H9 (cell line): ENCODE results near the gene APOL2. TPM values are rescaled to one million over a fixed set of nuclear protein-coding genes. Genes with fewer than 3 reads are reported as not detected.

Source experiments
- DNase-seq: peaks from one replicate; pipeline ENCODE4 v3.0.0-alpha.2; 2017
- H2AFZ ChIP-seq: one replicate; pipeline ENCODE4 v1.6.1; 2013; ENCODE audit warnings: mild to moderate bottlenecking, low read length, control low read depth, moderate library complexity
- H2AK5ac ChIP-seq: 2 replicates; pipeline ENCODE4 v1.6.1; 2013; ENCODE audit warnings: low read length, control low read depth, mixed read lengths; ENCODE audit not compliant: insufficient read length
- H2BK120ac ChIP-seq: one replicate; pipeline ENCODE4 v1.6.1; 2013; ENCODE audit warnings: low read depth, mild to moderate bottlenecking, low read length, control low read depth, inconsistent platforms; ENCODE audit not compliant: poor library complexity, severe bottlenecking
- H2BK12ac ChIP-seq: 2 replicates; pipeline ENCODE4 v1.6.1; 2013; ENCODE audit warnings: low read length, control low read depth, mixed read lengths, low read depth; ENCODE audit not compliant: insufficient read length
- H2BK15ac ChIP-seq: 2 replicates; pipeline ENCODE4 v1.6.1; 2013; ENCODE audit warnings: low read depth, low read length, control low read depth
- H2BK20ac ChIP-seq: one replicate; pipeline ENCODE4 v1.6.1; 2013; ENCODE audit warnings: low read depth, mild to moderate bottlenecking, low read length, control low read depth, inconsistent platforms; ENCODE audit not compliant: poor library complexity, severe bottlenecking
- H2BK5ac ChIP-seq: 2 replicates; pipeline ENCODE4 v1.6.1; 2013; ENCODE audit warnings: low read length, control low read depth, mixed read lengths; ENCODE audit not compliant: insufficient read length
- H3K14ac ChIP-seq: 2 replicates; pipeline ENCODE4 v1.6.1; 2013; ENCODE audit warnings: low read length, control low read depth; ENCODE audit not compliant: insufficient read depth
- H3K18ac ChIP-seq: 2 replicates; pipeline ENCODE4 v1.6.1; 2013; ENCODE audit warnings: low read depth, mild to moderate bottlenecking, mixed read lengths, low read length, control low read depth; ENCODE audit not compliant: insufficient read length
- H3K23ac ChIP-seq: 2 replicates; pipeline ENCODE4 v1.6.1; 2013; ENCODE audit warnings: low read length, control low read depth, mixed read lengths, low read depth; ENCODE audit not compliant: insufficient read length
- H3K23me2 ChIP-seq: 2 replicates; pipeline ENCODE4 v1.6.1; 2013; ENCODE audit warnings: low read depth, mild to moderate bottlenecking, mixed read lengths, low read length, control low read depth; ENCODE audit not compliant: insufficient read length, poor library complexity, severe bottlenecking
- H3K27ac ChIP-seq: 2 replicates; pipeline ENCODE4 v1.5.1; 2013; ENCODE audit warnings: low read length, control low read depth, mixed read lengths, low read depth; ENCODE audit not compliant: insufficient read length
- H3K27me3 ChIP-seq: 2 replicates; pipeline ENCODE4 v1.6.1; 2013; ENCODE audit warnings: low read length, control low read depth, inconsistent platforms; ENCODE audit not compliant: insufficient read depth
- H3K4ac ChIP-seq: 2 replicates; pipeline ENCODE4 v1.6.1; 2013; ENCODE audit warnings: low read depth, mild to moderate bottlenecking, control low read depth, inconsistent platforms, low read length, moderate library complexity
- H3K4me1 ChIP-seq: 2 replicates; pipeline ENCODE4 v1.6.1; 2013; ENCODE audit warnings: low read length, control low read depth, inconsistent platforms; ENCODE audit not compliant: insufficient read depth
- H3K4me2 ChIP-seq: 2 replicates; pipeline ENCODE4 v1.6.1; 2013; ENCODE audit warnings: low read length, control low read depth, mixed read lengths; ENCODE audit not compliant: insufficient read length, insufficient read depth
- H3K56ac ChIP-seq: 2 replicates; pipeline ENCODE4 v1.6.1; 2013; ENCODE audit warnings: low read depth, mild to moderate bottlenecking, mixed read lengths, low read length, control low read depth; ENCODE audit not compliant: insufficient read length
- H3K79me1 ChIP-seq: 2 replicates; pipeline ENCODE4 v1.6.1; 2013; ENCODE audit warnings: low read depth, mild to moderate bottlenecking, moderate library complexity, low read length, control low read depth, inconsistent platforms; ENCODE audit not compliant: insufficient read depth, poor library complexity, severe bottlenecking
- H3K79me2 ChIP-seq: 2 replicates; pipeline ENCODE4 v1.6.1; 2013; ENCODE audit warnings: low read length, control low read depth, inconsistent platforms; ENCODE audit not compliant: insufficient read depth
- H3K9ac ChIP-seq: 2 replicates; pipeline ENCODE4 v1.6.1; 2013; ENCODE audit warnings: low read length, control low read depth, mixed read lengths; ENCODE audit not compliant: insufficient read length; ENCODE audit errors: extremely low read depth
- H3K9me3 ChIP-seq: one replicate; pipeline ENCODE4 v1.6.1; 2013; ENCODE audit warnings: low read depth, low read length, inconsistent platforms; ENCODE audit not compliant: control insufficient read depth
- H3T11ph ChIP-seq: one replicate; pipeline ENCODE4 v1.6.1; 2013; ENCODE audit warnings: mild to moderate bottlenecking, low read length, control low read depth, inconsistent platforms
- H4K20me1 ChIP-seq: one replicate; pipeline ENCODE4 v1.6.1; 2013; ENCODE audit not compliant: control insufficient read depth, insufficient read length, insufficient read depth
- H4K5ac ChIP-seq: 2 replicates; pipeline ENCODE4 v1.6.1; 2013; ENCODE audit warnings: low read depth, mild to moderate bottlenecking, mixed read lengths, low read length, control low read depth; ENCODE audit not compliant: insufficient read length
- H4K8ac ChIP-seq: replicated peaks from 2 replicates; pipeline ENCODE4 v1.6.1; 2013; ENCODE audit warnings: low read length, control low read depth, mixed read lengths, low read depth; ENCODE audit not compliant: insufficient read length
- H4K91ac ChIP-seq: 2 replicates; pipeline ENCODE4 v1.6.1; 2013; ENCODE audit warnings: low read depth, mild to moderate bottlenecking, moderate library complexity, mixed read lengths, low read length, control low read depth; ENCODE audit not compliant: insufficient read length
- H3K27ac Mint-ChIP-seq, 3 experiments: 2 replicates in 2 of 3; 3 replicates in 1 of 3; pipeline ENCODE4 v1.8.0; 2020 to 2021; ENCODE audit warnings: mixed read lengths in 3 of 3, mild to moderate bottlenecking in 1 of 3, moderate library complexity in 1 of 3
- H3K27me3 Mint-ChIP-seq: 2 replicates; pipeline ENCODE4 v1.8.0; 2021; ENCODE audit warnings: low read depth, mild to moderate bottlenecking, moderate library complexity, mixed read lengths
- H3K36me3 Mint-ChIP-seq, 3 experiments: 2 replicates in 2 of 3; 3 replicates in 1 of 3; pipeline ENCODE4 v1.8.0; 2020 to 2021; ENCODE audit warnings: low read depth in 3 of 3, mixed read lengths in 3 of 3; ENCODE audit not compliant: insufficient read depth in 1 of 3
- H3K4me1 Mint-ChIP-seq, 2 experiments: 2 replicates each; pipeline ENCODE4 v1.8.0; 2020; ENCODE audit warnings: mixed read lengths in 2 of 2
- H3K4me3 Mint-ChIP-seq, 2 experiments: 2 replicates in 1 of 2; 3 replicates in 1 of 2; pipeline ENCODE4 v1.8.0; 2020 to 2021; ENCODE audit warnings: mild to moderate bottlenecking in 2 of 2, mixed read lengths in 2 of 2, moderate library complexity in 1 of 2
- H3K9me3 Mint-ChIP-seq, 2 experiments: 2 replicates in 1 of 2; 3 replicates in 1 of 2; pipeline ENCODE4 v1.8.0; 2020; ENCODE audit warnings: mild to moderate bottlenecking in 2 of 2, mixed read lengths in 2 of 2, moderate library complexity in 1 of 2
- CTCF ChIP-seq: fragments of 200-600 bp; sonication (generic); conservative IDR thresholded peaks from 3 replicates; pipeline ENCODE4 v1.8.0; 2021; ENCODE audit warnings: antibody characterized with exemption, mild to moderate bottlenecking
- WGBS: extraction: QIAGEN DNeasy Blood & Tissue Kit; methylation state at CpG from one replicate; pipeline ENCODE4 v1.1.7; 2013; ENCODE audit warnings: missing lambda C conversion rate, low lambda C conversion rate, mixed read lengths; ENCODE audit not compliant: insufficient read length; ENCODE audit errors: extremely low coverage; 5-methylcytosine and 5-hydroxymethylcytosine counted together
- total RNA-seq: library from RNA; stranded (reverse); gene quantifications from 2 replicates; pipeline ENCODE4 v1.2.1, GENCODE V29; 2021

APOL2 gene
- total RNA-seq, 1 experiment from 2014 or later: 15.6 TPM

- Histone ChIP-seq H2BK20ac (no peak overlapping the region), H3K9ac (no peak overlapping the region), H3K4me2 (no peak overlapping the region), H3K79me1 (no peaks in the 10 kb centered on the region), H4K5ac (no peak overlapping the region), H4K20me1 (no peaks in the 10 kb centered on the region), H2BK5ac (no peak overlapping the region), H3K4ac (no peak overlapping the region), H3K4me1 (no peaks in the 10 kb centered on the region), H3K27ac (no peak overlapping the region), H3K56ac (no peak overlapping the region), H3K23ac (no peak overlapping the region), H2BK15ac (no peak overlapping the region), H3K27me3 (no peaks in the 10 kb centered on the region), H3K9me3 (no peaks in the 10 kb centered on the region), H2BK12ac (no peak overlapping the region), H2AFZ (no peak overlapping the region), H3K14ac (no peak overlapping the region), H2AK5ac (no peak overlapping the region), H4K91ac (no peak overlapping the region), H3K23me2 (peaks cover 9% of the 10 kb centered on the region), H3T11ph (no peak overlapping the region), H4K8ac (no peak overlapping the region), H2BK120ac (no peak overlapping the region), H3K79me2 (no peaks in the 10 kb centered on the region; the same call in 1 of the 2 replicates), H3K18ac (no peak overlapping the region)
- H3K9me3 Mint-ChIP-seq: no peaks in the 10 kb centered on the region; a peak in 2 of 5 replicates
- WGBS: no CpG with 5 or more reads among the region's 3 CpGs
- no peak overlapping the region for H3K4me3 Mint-ChIP-seq
- peaks cover 35% of the 10 kb centered on the region in 2 experiments for H3K4me1 Mint-ChIP-seq
- H3K27me3 Mint-ChIP-seq: no peaks in the 10 kb centered on the region
- no peak overlapping the region for H3K27ac Mint-ChIP-seq
- TF ChIP-seq CTCF: no peak
- DNase-seq: no peak
- H3K36me3 Mint-ChIP-seq: peaks cover 10 to 40% (median 25%) of the 10 kb centered on the region in 3 experiments
These were observed 3.7 kb downstream of the APOL2 start for GRCh38 chr22:36235585-36235984.
